ENCODE measurements around the gene TNNT2. TPM values are rescaled to one million over a fixed set of nuclear protein-coding genes. Genes with fewer than 3 reads are reported as not detected.

TNNT2 gene
- total RNA-seq, 1 experiment from 2014 or later, result 0.90 TPM

- H3K27me3 ChIP-seq (replicated peaks; ENCODE audit: insufficient read depth, low read depth, low read length, poor library complexity), result no peaks in the 10 kb centered on the region
- H3K4me3 ChIP-seq (ENCODE audit: low read depth, low read length, poor library complexity, severe bottlenecking), result no peak overlapping the region
- H3K4me1 ChIP-seq (ENCODE audit: insufficient read depth, low read length, poor library complexity, severe bottlenecking), result peaks cover 17% of the 10 kb centered on the region
- intact Hi-C loops (cut with micrococcal nuclease; ENCODE audit: unreplicated experiment), result no loop called here
- no peaks in the 10 kb centered on the region for H3K36me3 ChIP-seq (ENCODE audit: insufficient read depth, low read length, poor library complexity, severe bottlenecking)
- H3K27ac ChIP-seq (ENCODE audit: low read depth, low read length, poor library complexity, severe bottlenecking), result peak overlapping the region; percentile 20
- CTCF ChIA-PET, result interaction anchor here (0.6 kb wide), 1 partner anchor 481 kb away, joined by 4 read pairs; no protein-coding TSS in a partner anchor
- POLR2A ChIA-PET (ENCODE audit: low non-redundant PET), result no interaction called here
- H3K9me3 ChIP-seq (ENCODE audit: low read depth, low read length, poor library complexity, severe bottlenecking), result no peaks in the 10 kb centered on the region
- TF ChIP-seq EZH2 (IDR thresholded peaks at IDR 0.05; ENCODE audit: borderline replicate concordance, low read depth, low read length, poor library complexity, severe bottlenecking) (no peak), CTCF (conservative IDR thresholded peaks at IDR 0.05; ENCODE audit: low read depth, low read length) (no peak)
- no TSS peak for BruUV-seq (replicated peaks)
- no peak for DNase-seq (ENCODE audit: low spot score)
Measured at GRCh38 chr1:201357636-201358348, 19.7 kb downstream of the TNNT2 start.

- CTCF ChIA-PET, result no interaction called here
Measured at GRCh38 chr1:201357211-201357610, 20.3 kb downstream of the TNNT2 start.

GRCh38 chr1:201356701-201357100, 20.8 kb downstream of the TNNT2 start:
- no peaks in the 10 kb centered on the region for H3K27me3 ChIP-seq (replicated peaks; ENCODE audit: insufficient read depth, low read depth, low read length, poor library complexity)
- TF ChIP-seq CTCF (conservative IDR thresholded peaks at IDR 0.05; ENCODE audit: low read depth, low read length) (no peak), EZH2 (IDR thresholded peaks at IDR 0.05; ENCODE audit: borderline replicate concordance, low read depth, low read length, poor library complexity, severe bottlenecking) (no peak)
- no peak for DNase-seq (ENCODE audit: low spot score)
- intact Hi-C loops (cut with micrococcal nuclease; ENCODE audit: unreplicated experiment), result no loop called here
- H3K4me3 ChIP-seq (ENCODE audit: low read depth, low read length, poor library complexity, severe bottlenecking), result no peak overlapping the region
- peaks cover 17% of the 10 kb centered on the region for H3K4me1 ChIP-seq (ENCODE audit: insufficient read depth, low read length, poor library complexity, severe bottlenecking)
- no peaks in the 10 kb centered on the region for H3K36me3 ChIP-seq (ENCODE audit: insufficient read depth, low read length, poor library complexity, severe bottlenecking)
- CTCF ChIA-PET, result no interaction called here
- H3K27ac ChIP-seq (ENCODE audit: low read depth, low read length, poor library complexity, severe bottlenecking), result no peak overlapping the region
- no peaks in the 10 kb centered on the region for H3K9me3 ChIP-seq (ENCODE audit: low read depth, low read length, poor library complexity, severe bottlenecking)
- no TSS peak for BruUV-seq (replicated peaks)
- POLR2A ChIA-PET (ENCODE audit: low non-redundant PET), result no interaction called here

More at GRCh38 chr1:201357211-201357610, 20.3 kb downstream of the TNNT2 start:
- Histone ChIP-seq H3K36me3 (ENCODE audit: insufficient read depth, low read length, poor library complexity, severe bottlenecking) (no peaks in the 10 kb centered on the region), H3K27me3 (replicated peaks; ENCODE audit: insufficient read depth, low read depth, low read length, poor library complexity) (no peaks in the 10 kb centered on the region), H3K9me3 (ENCODE audit: low read depth, low read length, poor library complexity, severe bottlenecking) (no peaks in the 10 kb centered on the region), H3K4me1 (ENCODE audit: insufficient read depth, low read length, poor library complexity, severe bottlenecking) (peaks cover 17% of the 10 kb centered on the region), H3K4me3 (ENCODE audit: low read depth, low read length, poor library complexity, severe bottlenecking) (no peak overlapping the region), H3K27ac (ENCODE audit: low read depth, low read length, poor library complexity, severe bottlenecking) (no peak overlapping the region)
- no TSS peak for BruUV-seq (replicated peaks)
- intact Hi-C loops (cut with micrococcal nuclease; ENCODE audit: unreplicated experiment), result no loop called here
- TF ChIP-seq CTCF (conservative IDR thresholded peaks at IDR 0.05; ENCODE audit: low read depth, low read length) (no peak), EZH2 (IDR thresholded peaks at IDR 0.05; ENCODE audit: borderline replicate concordance, low read depth, low read length, poor library complexity, severe bottlenecking) (no peak)
- POLR2A ChIA-PET (ENCODE audit: low non-redundant PET), result no interaction called here
- DNase-seq (ENCODE audit: low spot score), result no peak

Measured in A673 (cell line).